GM23338 (cell line): ENCODE results near the gene ZNF426. TPM values are rescaled to one million over a fixed set of nuclear protein-coding genes. Genes with fewer than 3 reads are reported as not detected.

ENCODE experiments used
- ATAC-seq: fragments of 200-7000 bp; cut with Tn5 transposase; 3 replicates; pipeline ENCODE4 v1.9.1; 2020
- DNase-seq: peaks from one replicate; pipeline ENCODE4 v3.0.0-alpha.2; 2015; ENCODE audit warnings: low spot score
- H2AFZ ChIP-seq: fragments of 200-600 bp; sonication (generic); 2 replicates; pipeline ENCODE4 v1.8.0; 2016; ENCODE audit warnings: antibody characterized with exemption, mild to moderate bottlenecking, moderate library complexity
- H3F3A ChIP-seq: fragments of 200-600 bp; sonication (generic); replicated peaks from 2 replicates; pipeline ENCODE4 v1.8.0; 2017; ENCODE audit warnings: antibody characterized with exemption, mixed run types, low read depth
- H3K27ac ChIP-seq: fragments of 200-600 bp; sonication (generic); 2 replicates; pipeline ENCODE4 v1.6.1; 2016; ENCODE audit warnings: low read depth
- H3K27me3 ChIP-seq: fragments of 200-600 bp; sonication (generic); 2 replicates; pipeline ENCODE4 v1.8.0; 2016; ENCODE audit warnings: mild to moderate bottlenecking, mixed run types, moderate library complexity; ENCODE audit not compliant: insufficient read depth
- H3K36me3 ChIP-seq: fragments of 200-600 bp; sonication (generic); 2 replicates; pipeline ENCODE4 v1.8.0; 2016; ENCODE audit warnings: mild to moderate bottlenecking; ENCODE audit not compliant: insufficient read depth
- H3K4me1 ChIP-seq: fragments of 200-600 bp; sonication (generic); 2 replicates; pipeline ENCODE4 v1.8.0; 2016; ENCODE audit warnings: mild to moderate bottlenecking, moderate library complexity; ENCODE audit not compliant: insufficient read depth
- H3K4me2 ChIP-seq: fragments of 200-600 bp; sonication (generic); 2 replicates; pipeline ENCODE4 v1.7.1; 2017; ENCODE audit warnings: mixed run types
- H3K4me3 ChIP-seq: fragments of 200-600 bp; sonication (generic); 2 replicates; pipeline ENCODE4 v1.6.1; 2016; ENCODE audit warnings: mixed run types
- H3K79me2 ChIP-seq: fragments of 200-600 bp; sonication (generic); replicated peaks from 2 replicates; pipeline ENCODE4 v1.8.0; 2017; ENCODE audit warnings: mild to moderate bottlenecking; ENCODE audit not compliant: insufficient read depth
- H3K9me2 ChIP-seq: fragments of 200-600 bp; sonication (generic); 2 replicates; pipeline ENCODE4 v1.8.0; 2017; ENCODE audit not compliant: insufficient read depth
- H4K20me1 ChIP-seq: fragments of 200-600 bp; sonication (generic); replicated peaks from 2 replicates; pipeline ENCODE4 v1.8.0; 2017; ENCODE audit warnings: mild to moderate bottlenecking; ENCODE audit not compliant: insufficient read depth
- H3K27ac Mint-ChIP-seq: 2 replicates; pipeline ENCODE4 v1.8.0; 2020; ENCODE audit warnings: inconsistent platforms, mild to moderate bottlenecking, moderate library complexity, mixed read lengths
- H3K27me3 Mint-ChIP-seq: 3 replicates; pipeline ENCODE4 v1.8.0; 2022; ENCODE audit warnings: low read depth, mild to moderate bottlenecking, moderate library complexity, mixed read lengths, inconsistent platforms; ENCODE audit not compliant: insufficient read depth, poor library complexity
- H3K36me3 Mint-ChIP-seq: 3 replicates; pipeline ENCODE4 v1.8.0; 2021; ENCODE audit warnings: low read depth, mild to moderate bottlenecking, inconsistent platforms, moderate library complexity, mixed read lengths
- H3K4me1 Mint-ChIP-seq: 3 replicates; pipeline ENCODE4 v1.8.0; 2020; ENCODE audit warnings: mild to moderate bottlenecking, inconsistent platforms, mixed read lengths
- H3K4me3 Mint-ChIP-seq: 3 replicates; pipeline ENCODE4 v1.8.0; 2021; ENCODE audit warnings: moderate library complexity, mild to moderate bottlenecking, inconsistent platforms, mixed read lengths
- H3K9me3 Mint-ChIP-seq: 3 replicates; pipeline ENCODE4 v1.8.0; 2020; ENCODE audit warnings: moderate library complexity, mild to moderate bottlenecking, inconsistent platforms, mixed read lengths
- CREB1 ChIP-seq: fragments of 250-450 bp; sonication (Bioruptor Pico); IDR thresholded peaks from 2 replicates; pipeline ENCODE4 v1.5.0; 2020; ENCODE audit warnings: low read depth, mild to moderate bottlenecking, moderate library complexity
- EZH2 ChIP-seq: fragments of 200-600 bp; sonication (generic); IDR thresholded peaks from one replicate; pipeline ENCODE4 v1.8.0; 2017; ENCODE audit warnings: antibody characterized with exemption, mild to moderate bottlenecking, low read depth; ENCODE audit not compliant: unreplicated experiment
- EZH2phosphoT487 ChIP-seq: fragments of 200-600 bp; sonication (generic); IDR thresholded peaks from one replicate; pipeline ENCODE4 v1.8.1; 2018; ENCODE audit warnings: antibody characterized with exemption; ENCODE audit not compliant: unreplicated experiment
- JUNB ChIP-seq: IDR thresholded peaks from one replicate; pipeline ENCODE4 v1.6.1; 2016; ENCODE audit warnings: antibody characterized with exemption; ENCODE audit not compliant: unreplicated experiment
- POLR2AphosphoS5 ChIP-seq: IDR thresholded peaks from 2 replicates; pipeline ENCODE4 v1.6.1; 2016; ENCODE audit warnings: antibody characterized with exemption, low read depth
- STAT1 ChIP-seq: IDR thresholded peaks from one replicate; pipeline ENCODE4 v1.6.1; 2016; ENCODE audit warnings: antibody characterized with exemption; ENCODE audit not compliant: unreplicated experiment
- ZNF114 ChIP-seq: fragments of 250-450 bp; sonication (Bioruptor Pico); IDR thresholded peaks from 2 replicates; pipeline ENCODE4 v1.5.0; 2020; ENCODE audit warnings: mild to moderate bottlenecking, moderate library complexity
- ZNF331 ChIP-seq: fragments of 250-450 bp; sonication (Bioruptor Pico); IDR thresholded peaks from 2 replicates; pipeline ENCODE4 v1.5.0; 2020; ENCODE audit warnings: low read depth, mild to moderate bottlenecking, moderate library complexity
- polyA plus RNA-seq: library from polyadenylated mRNA; unstranded; fragments of >200 nt; fragmentation: Nextera tagmentation; extraction: Ambion mirVana; gene quantifications from 2 replicates; pipeline ENCODE4 v1.2.1, GENCODE V29; 2016
- total RNA-seq: library from RNA; depleted of rRNA; stranded (reverse); fragments of >200 nt; shearing (Covaris generic); gene quantifications from 2 replicates; pipeline ENCODE4 v1.2.3, GENCODE V29; 2014
- TF ChIP-seq, protein P1 (sequence below): IDR thresholded peaks from one replicate; pipeline ENCODE4 v1.6.1; 2018; ENCODE audit warnings: antibody characterized with exemption; ENCODE audit not compliant: unreplicated experiment
- TF ChIP-seq, protein P2 (sequence below), 2 experiments: fragments of 200-600 bp in 1 of 2; sonication (generic) in 1 of 2; conservative IDR thresholded peaks; 2 replicates each; pipeline versions ENCODE4 v1.5.1 to v1.6.1; 2016 to 2017; ENCODE audit warnings: antibody characterized with exemption in 2 of 2, low read depth in 2 of 2, mild to moderate bottlenecking in 2 of 2, moderate library complexity in 1 of 2
- TF ChIP-seq, protein P3 (sequence below): fragments of 250-450 bp; sonication (Bioruptor Pico); IDR thresholded peaks from 2 replicates; pipeline ENCODE4 v1.5.0; 2020; ENCODE audit warnings: mild to moderate bottlenecking, moderate library complexity
- TF ChIP-seq, protein P4 (sequence below): IDR thresholded peaks from 2 replicates; pipeline ENCODE4 v1.6.1; 2016; ENCODE audit warnings: antibody characterized with exemption

ZNF426 gene
- total and polyA plus RNA-seq, 2 experiments from 2014 or later = 11.0 to 22.7 TPM

DNA sequence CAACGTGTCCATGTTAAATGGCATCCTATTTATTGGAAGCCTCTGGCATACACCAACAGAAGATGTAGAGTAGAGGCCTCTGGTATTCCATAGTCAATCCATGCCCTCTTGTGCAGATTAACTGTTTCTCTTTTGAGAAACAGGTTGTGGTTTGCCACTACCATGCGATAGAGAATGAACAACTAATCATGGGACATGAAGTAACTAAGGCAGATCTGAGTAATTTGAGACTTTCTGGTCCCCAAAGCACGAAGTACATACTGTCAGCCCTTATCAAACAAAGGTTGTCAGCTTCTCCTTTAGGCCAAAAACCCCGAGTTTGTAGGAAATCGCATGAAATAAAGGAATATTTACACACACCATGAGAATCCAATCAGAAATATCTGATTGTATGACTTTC, 42.3 kb upstream of the ZNF426 start:
- H3K4me1 ChIP-seq = peaks cover 63% of the 10 kb centered on the region
- Mint-ChIP-seq H3K9me3 (peaks cover 42% of the 10 kb centered on the region), H3K27me3 (peaks cover 19% of the 10 kb centered on the region), H3K4me3 (peak overlapping the region; percentile 83), H3K4me1 (peaks cover 38% of the 10 kb centered on the region), H3K27ac (no peak overlapping the region), H3K36me3 (peaks cover 78% of the 10 kb centered on the region)
- peak overlapping the region; percentile 91 for H3K4me3 ChIP-seq
- peak overlapping the region; percentile 94 for H3K27ac ChIP-seq
- H3K79me2 ChIP-seq = peaks cover 96% of the 10 kb centered on the region
- peak overlapping the region; percentile 92 for H3K4me2 ChIP-seq
- no peaks in the 10 kb centered on the region; the same call in 1 of the 2 replicates for H3K36me3 ChIP-seq
- H2AFZ ChIP-seq = no peak overlapping the region
- DNase-seq = no peak
- H3K27me3 ChIP-seq = no peaks in the 10 kb centered on the region
- no peaks in the 10 kb centered on the region for H3F3A ChIP-seq
- H4K20me1 ChIP-seq = peaks cover 60% of the 10 kb centered on the region
- H3K9me2 ChIP-seq = no peaks in the 10 kb centered on the region
- no peak for TF ChIP-seq JUNB
- no peak for TF ChIP-seq EZH2
- no peak for TF ChIP-seq STAT1
- TF ChIP-seq CREB1 (CRISPR knock-in tag) = no peak
- TF ChIP-seq POLR2AphosphoS5 = no peak
- TF ChIP-seq, protein P1, sequence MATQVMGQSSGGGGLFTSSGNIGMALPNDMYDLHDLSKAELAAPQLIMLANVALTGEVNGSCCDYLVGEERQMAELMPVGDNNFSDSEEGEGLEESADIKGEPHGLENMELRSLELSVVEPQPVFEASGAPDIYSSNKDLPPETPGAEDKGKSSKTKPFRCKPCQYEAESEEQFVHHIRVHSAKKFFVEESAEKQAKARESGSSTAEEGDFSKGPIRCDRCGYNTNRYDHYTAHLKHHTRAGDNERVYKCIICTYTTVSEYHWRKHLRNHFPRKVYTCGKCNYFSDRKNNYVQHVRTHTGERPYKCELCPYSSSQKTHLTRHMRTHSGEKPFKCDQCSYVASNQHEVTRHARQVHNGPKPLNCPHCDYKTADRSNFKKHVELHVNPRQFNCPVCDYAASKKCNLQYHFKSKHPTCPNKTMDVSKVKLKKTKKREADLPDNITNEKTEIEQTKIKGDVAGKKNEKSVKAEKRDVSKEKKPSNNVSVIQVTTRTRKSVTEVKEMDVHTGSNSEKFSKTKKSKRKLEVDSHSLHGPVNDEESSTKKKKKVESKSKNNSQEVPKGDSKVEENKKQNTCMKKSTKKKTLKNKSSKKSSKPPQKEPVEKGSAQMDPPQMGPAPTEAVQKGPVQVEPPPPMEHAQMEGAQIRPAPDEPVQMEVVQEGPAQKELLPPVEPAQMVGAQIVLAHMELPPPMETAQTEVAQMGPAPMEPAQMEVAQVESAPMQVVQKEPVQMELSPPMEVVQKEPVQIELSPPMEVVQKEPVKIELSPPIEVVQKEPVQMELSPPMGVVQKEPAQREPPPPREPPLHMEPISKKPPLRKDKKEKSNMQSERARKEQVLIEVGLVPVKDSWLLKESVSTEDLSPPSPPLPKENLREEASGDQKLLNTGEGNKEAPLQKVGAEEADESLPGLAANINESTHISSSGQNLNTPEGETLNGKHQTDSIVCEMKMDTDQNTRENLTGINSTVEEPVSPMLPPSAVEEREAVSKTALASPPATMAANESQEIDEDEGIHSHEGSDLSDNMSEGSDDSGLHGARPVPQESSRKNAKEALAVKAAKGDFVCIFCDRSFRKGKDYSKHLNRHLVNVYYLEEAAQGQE = no peak
- TF ChIP-seq, protein P2, sequence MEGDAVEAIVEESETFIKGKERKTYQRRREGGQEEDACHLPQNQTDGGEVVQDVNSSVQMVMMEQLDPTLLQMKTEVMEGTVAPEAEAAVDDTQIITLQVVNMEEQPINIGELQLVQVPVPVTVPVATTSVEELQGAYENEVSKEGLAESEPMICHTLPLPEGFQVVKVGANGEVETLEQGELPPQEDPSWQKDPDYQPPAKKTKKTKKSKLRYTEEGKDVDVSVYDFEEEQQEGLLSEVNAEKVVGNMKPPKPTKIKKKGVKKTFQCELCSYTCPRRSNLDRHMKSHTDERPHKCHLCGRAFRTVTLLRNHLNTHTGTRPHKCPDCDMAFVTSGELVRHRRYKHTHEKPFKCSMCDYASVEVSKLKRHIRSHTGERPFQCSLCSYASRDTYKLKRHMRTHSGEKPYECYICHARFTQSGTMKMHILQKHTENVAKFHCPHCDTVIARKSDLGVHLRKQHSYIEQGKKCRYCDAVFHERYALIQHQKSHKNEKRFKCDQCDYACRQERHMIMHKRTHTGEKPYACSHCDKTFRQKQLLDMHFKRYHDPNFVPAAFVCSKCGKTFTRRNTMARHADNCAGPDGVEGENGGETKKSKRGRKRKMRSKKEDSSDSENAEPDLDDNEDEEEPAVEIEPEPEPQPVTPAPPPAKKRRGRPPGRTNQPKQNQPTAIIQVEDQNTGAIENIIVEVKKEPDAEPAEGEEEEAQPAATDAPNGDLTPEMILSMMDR (conservative IDR thresholded peaks at IDR 0.05; ENCODE audit: low read depth in 2 of 2) = no peak
- TF ChIP-seq ZNF114 (CRISPR knock-in tag) = no peak
- TF ChIP-seq, protein P3, sequence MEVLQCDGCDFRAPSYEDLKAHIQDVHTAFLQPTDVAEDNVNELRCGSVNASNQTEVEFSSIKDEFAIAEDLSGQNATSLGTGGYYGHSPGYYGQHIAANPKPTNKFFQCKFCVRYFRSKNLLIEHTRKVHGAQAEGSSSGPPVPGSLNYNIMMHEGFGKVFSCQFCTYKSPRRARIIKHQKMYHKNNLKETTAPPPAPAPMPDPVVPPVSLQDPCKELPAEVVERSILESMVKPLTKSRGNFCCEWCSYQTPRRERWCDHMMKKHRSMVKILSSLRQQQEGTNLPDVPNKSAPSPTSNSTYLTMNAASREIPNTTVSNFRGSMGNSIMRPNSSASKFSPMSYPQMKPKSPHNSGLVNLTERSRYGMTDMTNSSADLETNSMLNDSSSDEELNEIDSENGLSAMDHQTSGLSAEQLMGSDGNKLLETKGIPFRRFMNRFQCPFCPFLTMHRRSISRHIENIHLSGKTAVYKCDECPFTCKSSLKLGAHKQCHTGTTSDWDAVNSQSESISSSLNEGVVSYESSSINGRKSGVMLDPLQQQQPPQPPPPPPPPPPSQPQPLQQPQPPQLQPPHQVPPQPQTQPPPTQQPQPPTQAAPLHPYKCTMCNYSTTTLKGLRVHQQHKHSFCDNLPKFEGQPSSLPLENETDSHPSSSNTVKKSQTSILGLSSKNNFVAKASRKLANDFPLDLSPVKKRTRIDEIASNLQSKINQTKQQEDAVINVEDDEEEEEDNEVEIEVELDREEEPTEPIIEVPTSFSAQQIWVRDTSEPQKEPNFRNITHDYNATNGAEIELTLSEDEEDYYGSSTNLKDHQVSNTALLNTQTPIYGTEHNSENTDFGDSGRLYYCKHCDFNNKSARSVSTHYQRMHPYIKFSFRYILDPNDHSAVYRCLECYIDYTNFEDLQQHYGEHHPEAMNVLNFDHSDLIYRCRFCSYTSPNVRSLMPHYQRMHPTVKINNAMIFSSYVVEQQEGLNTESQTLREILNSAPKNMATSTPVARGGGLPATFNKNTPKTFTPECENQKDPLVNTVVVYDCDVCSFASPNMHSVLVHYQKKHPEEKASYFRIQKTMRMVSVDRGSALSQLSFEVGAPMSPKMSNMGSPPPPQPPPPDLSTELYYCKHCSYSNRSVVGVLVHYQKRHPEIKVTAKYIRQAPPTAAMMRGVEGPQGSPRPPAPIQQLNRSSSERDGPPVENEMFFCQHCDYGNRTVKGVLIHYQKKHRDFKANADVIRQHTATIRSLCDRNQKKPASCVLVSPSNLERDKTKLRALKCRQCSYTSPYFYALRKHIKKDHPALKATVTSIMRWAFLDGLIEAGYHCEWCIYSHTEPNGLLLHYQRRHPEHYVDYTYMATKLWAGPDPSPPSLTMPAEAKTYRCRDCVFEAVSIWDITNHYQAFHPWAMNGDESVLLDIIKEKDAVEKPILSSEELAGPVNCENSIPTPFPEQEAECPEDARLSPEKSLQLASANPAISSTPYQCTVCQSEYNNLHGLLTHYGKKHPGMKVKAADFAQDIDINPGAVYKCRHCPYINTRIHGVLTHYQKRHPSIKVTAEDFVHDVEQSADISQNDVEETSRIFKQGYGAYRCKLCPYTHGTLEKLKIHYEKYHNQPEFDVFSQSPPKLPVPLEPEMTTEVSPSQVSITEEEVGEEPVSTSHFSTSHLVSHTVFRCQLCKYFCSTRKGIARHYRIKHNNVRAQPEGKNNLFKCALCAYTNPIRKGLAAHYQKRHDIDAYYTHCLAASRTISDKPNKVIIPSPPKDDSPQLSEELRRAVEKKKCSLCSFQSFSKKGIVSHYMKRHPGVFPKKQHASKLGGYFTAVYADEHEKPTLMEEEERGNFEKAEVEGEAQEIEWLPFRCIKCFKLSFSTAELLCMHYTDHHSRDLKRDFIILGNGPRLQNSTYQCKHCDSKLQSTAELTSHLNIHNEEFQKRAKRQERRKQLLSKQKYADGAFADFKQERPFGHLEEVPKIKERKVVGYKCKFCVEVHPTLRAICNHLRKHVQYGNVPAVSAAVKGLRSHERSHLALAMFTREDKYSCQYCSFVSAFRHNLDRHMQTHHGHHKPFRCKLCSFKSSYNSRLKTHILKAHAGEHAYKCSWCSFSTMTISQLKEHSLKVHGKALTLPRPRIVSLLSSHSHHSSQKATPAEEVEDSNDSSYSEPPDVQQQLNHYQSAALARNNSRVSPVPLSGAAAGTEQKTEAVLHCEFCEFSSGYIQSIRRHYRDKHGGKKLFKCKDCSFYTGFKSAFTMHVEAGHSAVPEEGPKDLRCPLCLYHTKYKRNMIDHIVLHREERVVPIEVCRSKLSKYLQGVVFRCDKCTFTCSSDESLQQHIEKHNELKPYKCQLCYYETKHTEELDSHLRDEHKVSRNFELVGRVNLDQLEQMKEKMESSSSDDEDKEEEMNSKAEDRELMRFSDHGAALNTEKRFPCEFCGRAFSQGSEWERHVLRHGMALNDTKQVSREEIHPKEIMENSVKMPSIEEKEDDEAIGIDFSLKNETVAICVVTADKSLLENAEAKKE (CRISPR knock-in tag) = no peak
- TF ChIP-seq, protein P4, sequence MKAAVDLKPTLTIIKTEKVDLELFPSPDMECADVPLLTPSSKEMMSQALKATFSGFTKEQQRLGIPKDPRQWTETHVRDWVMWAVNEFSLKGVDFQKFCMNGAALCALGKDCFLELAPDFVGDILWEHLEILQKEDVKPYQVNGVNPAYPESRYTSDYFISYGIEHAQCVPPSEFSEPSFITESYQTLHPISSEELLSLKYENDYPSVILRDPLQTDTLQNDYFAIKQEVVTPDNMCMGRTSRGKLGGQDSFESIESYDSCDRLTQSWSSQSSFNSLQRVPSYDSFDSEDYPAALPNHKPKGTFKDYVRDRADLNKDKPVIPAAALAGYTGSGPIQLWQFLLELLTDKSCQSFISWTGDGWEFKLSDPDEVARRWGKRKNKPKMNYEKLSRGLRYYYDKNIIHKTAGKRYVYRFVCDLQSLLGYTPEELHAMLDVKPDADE = no peak
- TF ChIP-seq ZNF331 = no peak
- no peak for TF ChIP-seq EZH2phosphoT487
- no peak for ATAC-seq
